Occipital lobe (tissue), 2 donors: ENCODE measurements around the gene C1orf87. TPM values are rescaled to one million over a fixed set of nuclear protein-coding genes. Genes with fewer than 3 reads are reported as not detected.

Experiments
- DNase-seq: peaks from one replicate; lab custom pipeline; 2025; lab: John Stamatoyannopoulos, UW
- total RNA-seq: library from RNA; depleted of rRNA; stranded (reverse); fragments of >200 nt; gene quantifications from one replicate; pipeline ENCODE4 v1.2.3, GENCODE V29; 2014

Gene C1orf87
- total RNA-seq, 1 donor from 2014 or later, result 0.31 TPM

DNA sequence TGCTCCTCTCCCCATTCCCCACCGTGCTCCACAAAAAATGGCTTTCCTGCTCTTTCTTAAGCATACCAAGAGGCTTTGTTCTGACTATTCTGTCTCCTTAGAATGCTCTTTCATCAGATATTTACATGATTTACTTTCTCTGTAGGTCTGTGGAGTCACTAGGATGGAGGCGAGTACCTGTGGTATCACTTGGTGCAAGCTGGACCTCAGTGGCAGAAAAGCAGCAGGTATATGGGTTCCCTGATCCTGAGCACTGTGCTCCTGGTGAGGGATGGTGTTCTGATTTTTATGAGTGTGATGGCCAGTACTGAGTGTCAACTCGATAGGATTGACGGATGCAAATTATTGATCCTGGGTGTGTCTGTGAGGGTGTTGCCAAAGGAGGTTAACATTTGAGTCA lies 10.0 kb downstream of the C1orf87 start:
- no peak for DNase-seq

DNA sequence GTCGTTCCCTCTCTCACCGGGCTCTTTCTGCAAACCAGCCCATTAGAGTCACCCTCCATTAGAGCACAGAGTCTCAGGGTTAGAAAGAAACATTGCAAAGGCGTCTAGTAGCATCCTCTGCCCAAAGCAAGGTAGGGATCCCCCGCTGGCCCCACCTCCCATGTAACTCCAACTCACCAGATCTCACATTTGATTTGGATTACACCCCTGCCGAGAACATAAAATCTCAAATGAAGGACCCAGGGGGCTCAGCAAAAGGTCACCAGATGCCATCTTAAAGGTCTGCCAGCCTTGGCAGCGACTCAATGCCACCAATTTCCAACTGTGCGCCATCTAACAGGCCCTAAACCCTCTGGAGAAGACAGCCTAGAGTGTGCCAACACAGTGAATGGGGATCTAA lies 14.1 kb downstream of the C1orf87 start:
- no peak for DNase-seq

DNA sequence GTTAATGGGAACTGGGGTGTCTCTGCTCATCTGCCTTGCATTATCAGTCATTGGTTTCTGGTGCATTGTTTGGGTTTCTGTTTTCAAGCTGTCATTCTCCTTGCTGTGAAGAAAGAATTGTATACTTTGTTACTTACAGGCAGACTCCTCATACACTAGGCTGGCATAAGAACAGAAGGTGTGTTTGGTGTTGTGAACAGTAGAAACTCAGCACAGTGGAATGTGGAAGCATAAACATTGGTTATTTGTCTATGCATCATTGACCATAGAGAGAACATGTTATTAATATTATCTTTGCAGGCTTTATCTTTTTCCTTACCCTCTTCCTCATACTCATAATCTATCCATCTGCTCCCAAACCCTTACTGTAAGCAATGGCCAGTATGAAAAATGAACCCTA lies 18.2 kb downstream of the C1orf87 start:
- DNase-seq, result no peak

DNA sequence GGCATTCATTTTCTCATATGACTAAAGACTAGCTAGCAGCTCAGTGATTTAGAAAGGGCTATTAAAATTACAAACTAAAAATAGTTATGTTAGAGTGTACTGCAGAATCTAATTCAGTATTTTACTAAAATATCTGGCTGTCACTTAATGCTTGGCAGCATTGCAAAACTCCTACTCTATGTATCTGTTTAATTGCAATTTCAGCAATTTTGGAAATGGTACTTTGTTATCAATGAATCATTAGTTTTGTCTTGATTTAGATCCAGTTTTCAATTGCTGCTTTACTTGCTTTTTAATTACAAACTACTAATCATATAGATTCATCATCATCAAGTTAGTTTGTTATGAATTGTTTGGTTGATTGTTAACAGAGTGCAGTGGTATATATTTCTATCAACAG lies 19.2 kb downstream of the C1orf87 start:
- no peak for DNase-seq

DNA sequence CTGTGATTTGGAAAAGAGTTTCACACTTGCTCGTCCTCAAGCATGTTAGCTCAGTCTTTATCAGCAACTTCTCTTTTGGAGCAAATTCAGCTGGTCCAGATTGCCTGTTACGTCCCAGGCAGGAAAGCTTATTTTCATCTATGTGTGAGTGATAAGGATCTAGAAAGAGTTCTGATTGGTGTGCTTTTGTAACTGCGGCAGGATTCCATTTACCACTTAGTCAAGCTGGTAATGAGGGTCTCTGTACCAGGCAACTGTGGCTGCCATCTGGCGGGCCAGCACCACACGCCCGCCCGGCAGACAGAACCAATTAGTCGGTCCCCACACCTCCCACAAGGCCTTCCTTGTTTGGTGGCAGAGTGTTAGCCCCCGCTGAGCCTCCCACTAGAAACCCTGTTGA lies 21.0 kb downstream of the C1orf87 start:
- DNase-seq, result no peak

DNA sequence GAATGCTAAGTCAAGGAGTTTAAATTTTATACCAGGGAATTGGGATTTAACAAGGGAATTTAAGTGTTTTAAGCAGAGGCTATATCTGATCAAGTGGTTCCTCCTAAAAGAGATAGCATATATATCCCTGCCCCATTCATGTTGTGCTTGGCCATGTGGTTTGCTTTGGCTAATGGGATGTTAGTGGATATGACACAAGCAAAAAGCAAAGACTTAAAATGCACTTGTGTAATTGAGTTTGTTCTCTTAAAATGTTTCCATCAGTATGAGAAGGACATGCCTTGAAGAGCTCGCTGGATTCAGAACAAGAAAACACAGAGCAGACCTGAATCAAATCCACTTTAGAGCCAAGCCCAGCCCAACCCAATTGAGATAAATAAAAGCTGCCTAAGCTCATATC lies 22.4 kb downstream of the C1orf87 start:
- DNase-seq, result no peak

DNA sequence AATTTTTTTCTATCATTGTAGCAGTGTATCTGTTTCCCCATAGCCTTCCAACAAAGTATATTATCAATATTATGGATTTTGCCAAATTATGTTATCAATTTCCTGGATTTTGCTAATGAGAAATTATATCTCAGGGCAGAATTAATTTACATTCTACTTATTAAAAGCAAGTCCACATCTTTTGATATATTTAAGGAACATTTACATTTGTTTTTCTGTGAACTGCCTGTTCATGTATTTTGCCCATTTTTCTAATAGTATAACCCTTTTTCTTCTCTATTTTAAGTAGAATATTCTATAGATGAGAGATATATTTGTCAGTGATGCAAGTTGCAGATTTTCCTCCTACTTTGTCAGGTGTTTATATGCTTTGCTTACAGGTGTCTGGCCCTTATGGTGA lies 24.4 kb downstream of the C1orf87 start:
- DNase-seq, result no peak

DNA sequence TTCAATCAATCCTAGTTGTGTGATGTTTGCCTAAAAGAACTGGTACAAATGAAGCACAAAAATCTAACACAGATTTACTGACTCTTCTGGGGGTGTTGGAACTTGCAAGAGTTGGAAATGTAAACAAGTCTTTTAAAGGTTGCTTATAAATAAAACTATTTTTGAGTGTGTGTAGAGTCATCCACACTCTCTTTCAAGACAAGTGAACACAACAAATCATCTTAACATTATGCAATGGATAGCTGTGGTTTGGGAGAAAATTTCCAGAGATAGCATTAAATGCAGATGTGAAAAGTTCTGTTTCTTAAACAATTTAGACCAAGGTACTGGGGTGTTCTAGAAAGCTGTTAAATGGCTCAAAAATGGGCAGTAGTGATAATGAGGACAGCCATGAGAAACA lies 28.7 kb downstream of the C1orf87 start:
- DNase-seq, result no peak

DNA sequence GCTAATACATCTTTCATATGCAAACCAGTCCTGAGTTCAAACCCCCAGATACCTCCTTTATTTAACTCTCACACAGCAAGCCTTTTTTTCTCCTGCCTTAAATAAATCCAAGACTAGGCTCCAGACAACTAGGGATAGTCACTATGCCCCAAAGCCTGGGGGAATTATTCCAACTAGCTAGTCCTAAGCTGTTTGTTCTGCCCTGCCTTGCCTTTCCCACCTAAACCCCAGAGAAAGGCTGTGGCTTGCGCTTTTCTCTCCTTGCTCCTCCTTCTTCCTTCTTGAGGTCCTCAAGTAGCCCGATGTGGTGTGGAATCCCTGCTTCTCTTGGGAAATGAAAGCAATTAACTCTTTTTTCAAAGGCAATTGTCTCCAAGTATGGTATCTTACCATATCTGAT lies 31.8 kb downstream of the C1orf87 start:
- no peak for DNase-seq

DNA sequence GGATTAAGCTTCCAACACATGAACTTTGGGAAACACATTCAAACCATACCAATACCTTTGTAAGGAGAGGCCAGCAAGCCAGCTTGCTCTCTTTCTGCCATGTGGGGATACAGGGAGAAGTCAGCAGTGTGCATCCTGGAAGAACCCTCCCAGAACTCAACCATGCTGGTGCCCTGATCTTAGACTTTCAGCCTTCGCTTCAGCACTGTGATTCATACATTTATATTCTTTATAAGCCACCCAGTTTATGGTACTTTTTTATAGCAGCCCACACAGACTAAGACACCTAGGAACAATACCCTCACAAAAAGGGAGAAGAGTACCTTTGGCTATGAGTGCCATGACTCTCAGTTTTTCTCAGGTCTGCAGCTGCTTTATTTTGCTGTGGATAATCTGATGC lies 35.9 kb downstream of the C1orf87 start:
- no peak for DNase-seq

DNA sequence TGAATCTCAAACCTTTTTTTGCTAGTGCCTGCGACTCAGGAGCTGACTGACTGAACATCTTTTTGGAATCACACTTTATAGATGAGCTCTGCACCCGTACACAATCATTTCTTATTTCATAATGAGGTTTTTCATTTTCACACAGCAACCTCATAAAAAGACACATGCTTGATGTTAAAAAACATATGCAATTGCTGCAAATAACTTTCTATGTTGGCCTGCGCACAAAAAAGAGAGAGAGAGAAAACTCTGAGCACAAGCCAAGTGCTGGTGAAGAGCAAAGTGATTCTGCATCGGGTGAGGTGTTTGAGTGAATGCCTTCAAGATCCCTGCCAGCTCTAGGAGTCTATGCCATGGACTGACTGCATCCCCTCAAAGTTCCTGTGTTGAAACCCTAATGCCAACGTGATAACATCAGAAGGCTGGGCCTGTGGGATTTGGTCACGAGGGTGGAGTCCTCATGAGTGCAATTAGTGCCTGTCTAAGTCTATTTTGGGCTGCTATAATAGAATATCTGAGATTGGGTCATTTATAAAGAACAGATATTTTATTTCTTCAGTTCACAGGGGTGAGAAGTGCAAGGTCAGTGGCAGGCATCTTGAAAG lies 36.6 kb downstream of the C1orf87 start:
- DNase-seq, result no peak

DNA sequence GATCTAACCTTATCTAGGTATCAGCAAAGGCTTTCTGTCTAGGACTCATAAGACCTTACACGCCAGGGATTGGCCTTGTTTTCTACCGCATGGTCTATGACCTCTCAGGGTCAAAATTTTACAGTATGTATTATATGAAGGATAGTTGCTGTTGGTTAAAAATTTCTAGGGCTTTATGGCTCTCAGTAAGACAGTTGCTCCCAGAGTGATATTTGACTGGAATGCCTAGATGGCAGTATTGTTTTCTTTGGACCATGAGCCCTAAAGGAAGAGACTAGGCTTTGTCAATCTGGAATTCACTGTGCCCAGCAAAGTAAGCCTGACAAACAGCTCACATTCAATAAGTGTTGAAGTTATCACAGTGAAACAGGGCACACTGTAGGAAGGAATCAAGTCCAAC lies 37.6 kb downstream of the C1orf87 start:
- no peak for DNase-seq

DNA sequence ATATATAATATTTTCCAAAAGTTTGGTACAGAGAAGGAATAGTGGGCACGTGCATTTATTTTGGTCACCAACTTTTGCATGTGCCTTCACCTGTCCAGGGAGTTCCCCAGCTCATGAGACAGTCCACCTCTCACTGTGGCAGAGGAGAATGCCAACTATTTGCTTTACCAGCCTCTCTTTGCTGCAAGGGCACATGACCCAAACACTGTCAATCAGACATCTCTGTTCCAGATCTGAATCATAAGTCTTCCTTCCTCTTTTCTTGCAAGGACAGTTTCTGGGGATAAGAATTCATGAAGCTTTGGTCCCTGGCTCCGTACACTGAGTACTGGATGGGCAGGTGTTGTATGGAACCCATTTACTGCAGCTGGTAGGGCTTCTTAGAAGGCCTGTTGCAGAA lies 38.6 kb downstream of the C1orf87 start:
- no peak for DNase-seq

DNA sequence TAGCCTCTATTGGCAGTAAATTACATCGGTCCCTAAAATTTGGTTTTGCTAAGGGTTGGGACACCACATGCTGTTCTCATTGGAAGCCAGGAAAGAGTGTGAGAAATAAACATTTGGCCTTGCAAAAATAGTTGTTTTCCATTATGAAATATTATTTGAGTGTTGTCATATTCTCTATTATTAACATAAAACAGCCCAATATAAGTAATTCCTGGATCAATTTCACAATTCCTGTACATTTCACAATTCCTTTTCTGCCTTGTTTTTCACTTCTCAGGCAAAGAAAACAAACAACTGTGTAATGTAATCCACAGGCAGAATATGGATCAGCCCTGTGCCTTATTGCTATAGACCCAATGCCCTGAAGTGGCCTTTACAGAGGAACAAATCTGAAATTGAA lies 40.5 kb downstream of the C1orf87 start:
- no peak for DNase-seq

DNA sequence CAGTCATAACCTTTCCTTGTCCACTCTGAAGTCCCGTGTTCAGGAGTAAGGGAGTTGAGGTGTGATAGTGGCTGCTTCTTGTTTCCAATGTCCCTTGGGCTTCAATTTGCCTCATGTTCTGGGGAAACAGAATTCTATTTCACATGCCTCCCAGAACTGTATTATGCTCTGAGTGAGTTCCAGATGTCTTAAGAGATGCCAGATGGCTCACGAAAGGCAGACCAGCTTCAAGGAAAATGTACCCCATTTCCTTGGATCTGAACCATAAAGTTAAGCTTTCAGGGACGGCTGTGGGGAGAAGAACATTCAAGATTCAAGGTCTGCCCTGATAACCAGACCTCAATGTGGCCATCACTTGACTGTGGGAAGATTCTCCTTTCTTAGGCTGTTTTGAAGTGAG lies 42.4 kb downstream of the C1orf87 start:
- no peak for DNase-seq

DNA sequence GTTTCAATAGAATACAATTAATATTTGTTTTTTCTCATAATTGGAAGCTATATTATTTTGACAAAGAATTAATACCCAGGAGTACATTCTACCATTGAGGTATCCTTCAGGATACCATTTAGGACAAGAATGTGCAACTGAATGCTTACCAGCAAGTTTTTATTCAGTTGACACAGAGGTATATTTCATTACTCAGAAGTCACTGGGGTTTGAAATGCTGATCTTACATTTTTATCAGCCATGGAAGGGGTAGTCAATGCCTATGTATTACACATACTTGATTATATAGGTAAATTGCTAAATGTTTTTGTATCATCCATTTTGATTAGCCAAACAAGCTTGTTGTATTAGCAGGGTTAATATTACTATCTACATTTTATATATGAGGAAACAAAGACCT lies 48.0 kb downstream of the C1orf87 start:
- DNase-seq, result no peak

DNA sequence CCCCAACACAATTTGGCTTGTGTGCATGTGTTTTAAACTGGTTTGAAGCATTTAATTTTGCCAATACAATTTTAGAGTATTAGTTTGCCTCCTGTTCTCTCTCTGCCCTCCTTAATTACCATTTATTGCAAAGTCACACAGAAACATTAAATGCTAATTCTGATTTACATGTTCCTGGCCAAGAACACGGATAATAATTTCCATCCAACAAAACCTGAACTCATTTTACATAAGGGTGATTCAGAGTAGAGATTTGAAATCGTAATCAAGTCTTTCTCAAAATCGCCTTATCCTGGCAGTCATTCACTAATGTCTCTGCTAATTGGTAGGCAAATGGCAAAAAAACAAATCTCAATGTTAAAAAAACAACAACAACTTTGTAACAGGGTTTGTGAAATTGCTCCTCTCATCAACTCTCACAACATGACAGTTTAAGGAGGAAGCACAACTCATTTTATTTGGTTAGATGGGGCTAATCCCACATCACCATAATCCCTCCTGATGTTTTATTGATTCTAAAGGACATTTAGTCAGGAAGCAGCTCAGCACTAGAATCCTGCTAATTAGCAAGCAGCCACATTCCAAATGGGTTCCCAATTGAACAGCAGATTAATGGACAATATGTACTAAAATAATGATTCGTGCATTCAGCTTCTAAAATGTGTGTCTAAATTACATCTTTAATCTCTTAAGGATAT lies 55.9 kb downstream of the C1orf87 start:
- DNase-seq, result no peak

DNA sequence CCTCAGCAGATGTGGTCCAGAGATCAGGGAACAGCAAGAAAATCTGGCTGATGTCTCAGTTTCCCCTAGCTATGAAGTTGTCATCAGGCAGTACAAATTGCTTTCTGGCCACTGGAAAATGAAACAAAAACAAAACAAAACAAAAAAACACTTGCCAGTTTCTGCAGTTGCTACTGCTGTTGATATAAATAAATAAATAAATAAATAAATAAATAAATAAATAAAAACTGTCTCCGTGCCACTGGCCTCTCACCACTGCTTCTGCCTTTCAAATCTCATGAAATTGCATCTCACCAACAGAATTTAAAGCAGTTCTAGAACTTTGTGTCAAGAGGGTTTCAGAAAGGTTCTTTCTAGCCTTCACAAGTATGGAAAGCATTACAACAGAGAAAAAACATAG lies 62.9 kb downstream of the C1orf87 start:
- no peak for DNase-seq

DNA sequence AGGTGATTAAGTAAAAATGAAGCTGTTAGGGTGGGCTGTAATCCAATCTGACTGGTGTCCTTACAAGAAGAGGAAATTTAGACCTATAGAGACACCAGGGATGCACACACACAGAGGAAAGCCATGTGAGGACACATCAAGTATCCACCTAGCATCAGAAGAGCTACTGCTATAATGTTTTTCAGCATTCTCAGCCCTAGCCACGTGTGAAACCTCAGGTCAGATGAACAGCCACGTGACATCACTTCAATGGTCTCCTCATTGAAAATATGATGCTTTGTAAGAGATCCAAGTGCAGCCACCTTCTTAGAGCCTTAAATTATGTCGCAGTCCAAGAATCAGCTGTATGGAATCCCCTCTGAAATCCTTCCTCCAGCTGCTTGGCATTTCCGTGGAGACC lies 65.1 kb downstream of the C1orf87 start:
- no peak for DNase-seq

DNA sequence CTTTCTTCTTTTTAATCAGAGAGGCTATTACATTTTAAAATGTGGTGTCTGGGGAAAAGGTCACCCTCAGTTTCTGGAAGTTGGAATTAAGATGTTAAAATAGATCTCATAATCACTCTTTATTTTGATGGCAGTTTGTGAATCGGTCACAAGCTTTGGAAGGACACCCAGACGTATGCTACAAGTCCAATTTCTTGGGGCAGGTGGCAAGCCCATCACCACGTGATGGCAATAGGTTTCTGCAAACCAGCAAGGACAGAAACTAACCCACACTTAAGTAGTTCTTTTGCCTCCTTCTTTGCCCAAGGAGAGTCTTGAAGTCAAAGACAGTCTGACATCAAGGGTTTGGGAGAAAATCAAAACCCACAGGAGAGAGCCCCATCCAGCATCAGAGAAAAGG lies 72.9 kb downstream of the C1orf87 start:
- DNase-seq, result no peak

DNA sequence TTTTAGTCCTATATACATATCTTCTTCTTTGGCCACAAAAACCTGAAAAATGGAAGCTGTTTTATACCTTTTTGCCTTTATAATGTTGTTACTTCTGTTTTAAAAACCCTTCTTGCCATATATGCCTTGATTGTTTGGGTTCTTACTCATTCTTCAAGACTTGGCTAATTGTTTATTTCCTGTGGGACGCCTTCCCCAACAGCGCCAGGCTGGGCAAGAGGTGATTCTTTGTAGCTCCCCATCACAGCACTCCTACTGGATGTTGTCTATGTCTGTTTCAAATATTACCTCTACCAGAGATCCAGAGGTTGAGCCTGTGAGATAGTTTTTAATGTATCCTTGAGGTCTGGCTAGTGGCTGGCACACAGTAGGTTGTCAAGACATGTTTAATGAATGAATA lies 73.8 kb downstream of the C1orf87 start:
- no peak for DNase-seq

DNA sequence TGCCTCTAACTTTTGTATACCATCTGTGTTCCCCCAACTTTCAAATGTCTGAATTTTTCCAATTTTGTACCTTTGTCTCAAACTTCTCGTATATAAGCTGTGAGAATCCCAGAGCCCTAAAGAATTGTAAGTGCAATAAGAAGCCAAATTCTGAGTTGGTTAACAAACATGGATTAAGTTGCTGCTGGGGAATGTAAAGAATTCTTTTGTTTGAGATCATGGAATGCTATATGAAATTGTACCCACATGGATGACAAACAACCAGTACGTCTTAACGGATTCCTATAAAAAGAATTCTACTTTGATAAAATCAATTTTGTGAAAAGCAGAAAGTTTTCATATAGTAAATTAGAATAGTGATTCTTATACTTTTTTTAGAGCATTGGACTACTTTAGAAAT lies 74.6 kb downstream of the C1orf87 start:
- no peak for DNase-seq

DNA sequence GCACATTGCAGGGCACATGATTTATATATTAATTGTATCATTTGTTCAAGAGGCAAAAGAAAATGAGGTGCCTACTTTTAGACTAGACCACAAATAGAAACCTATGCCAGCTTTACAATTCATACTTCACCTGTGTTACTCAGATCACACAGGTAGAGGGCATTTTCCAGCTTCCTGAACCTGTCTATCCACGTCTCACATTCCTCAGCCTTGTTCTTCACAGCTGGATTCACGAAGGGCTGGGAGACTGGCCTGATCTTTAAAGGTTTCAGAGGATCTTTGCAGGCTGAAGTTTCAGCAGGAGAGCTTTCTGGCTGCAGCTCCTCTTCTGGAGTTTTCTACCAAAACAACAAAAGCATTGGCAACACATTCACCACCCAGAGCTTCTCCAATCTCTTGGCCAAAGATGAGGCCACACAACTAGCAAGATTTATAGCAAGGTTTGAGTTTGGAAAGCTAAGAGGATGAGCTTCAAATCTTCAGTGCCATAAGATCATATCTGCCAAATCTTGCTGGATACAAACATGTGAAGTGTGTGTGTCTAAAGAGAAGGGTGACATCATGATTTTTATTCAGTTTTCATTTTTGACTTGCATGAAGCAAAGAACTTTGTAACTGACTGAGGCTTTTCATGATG lies 76.0 kb downstream of the C1orf87 start:
- no peak for DNase-seq
